ENCODE results near the gene MST1.

DNA sequence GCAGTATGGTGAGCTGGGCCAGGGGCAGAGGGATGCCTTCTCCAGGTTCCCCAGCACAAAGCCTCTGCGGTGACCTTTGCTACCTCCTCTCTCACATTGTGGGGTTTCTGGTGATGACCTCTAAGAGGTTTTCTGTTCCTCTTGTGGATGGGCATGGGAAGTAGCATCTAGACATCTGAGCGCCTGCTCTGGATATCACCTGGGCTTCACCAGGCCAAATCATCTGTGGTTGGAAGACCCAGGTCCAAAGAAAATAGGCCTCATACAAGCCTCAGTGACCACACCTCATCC, 8.1 kb downstream of the MST1 start:
- TF ChIP-seq EZH2 (IDR thresholded peaks at IDR 0.05; ENCODE audit: borderline replicate concordance, low read length), result no peak
- TF ChIP-seq, protein P1, sequence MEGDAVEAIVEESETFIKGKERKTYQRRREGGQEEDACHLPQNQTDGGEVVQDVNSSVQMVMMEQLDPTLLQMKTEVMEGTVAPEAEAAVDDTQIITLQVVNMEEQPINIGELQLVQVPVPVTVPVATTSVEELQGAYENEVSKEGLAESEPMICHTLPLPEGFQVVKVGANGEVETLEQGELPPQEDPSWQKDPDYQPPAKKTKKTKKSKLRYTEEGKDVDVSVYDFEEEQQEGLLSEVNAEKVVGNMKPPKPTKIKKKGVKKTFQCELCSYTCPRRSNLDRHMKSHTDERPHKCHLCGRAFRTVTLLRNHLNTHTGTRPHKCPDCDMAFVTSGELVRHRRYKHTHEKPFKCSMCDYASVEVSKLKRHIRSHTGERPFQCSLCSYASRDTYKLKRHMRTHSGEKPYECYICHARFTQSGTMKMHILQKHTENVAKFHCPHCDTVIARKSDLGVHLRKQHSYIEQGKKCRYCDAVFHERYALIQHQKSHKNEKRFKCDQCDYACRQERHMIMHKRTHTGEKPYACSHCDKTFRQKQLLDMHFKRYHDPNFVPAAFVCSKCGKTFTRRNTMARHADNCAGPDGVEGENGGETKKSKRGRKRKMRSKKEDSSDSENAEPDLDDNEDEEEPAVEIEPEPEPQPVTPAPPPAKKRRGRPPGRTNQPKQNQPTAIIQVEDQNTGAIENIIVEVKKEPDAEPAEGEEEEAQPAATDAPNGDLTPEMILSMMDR (IDR thresholded peaks at IDR 0.05; ENCODE audit: low read length), result no peak
